Prostate gland (tissue), 2 donors: ENCODE measurements around the gene HSPG2. TPM values are rescaled to one million over a fixed set of nuclear protein-coding genes. Genes with fewer than 3 reads are reported as not detected.

Experiments
- DNase-seq: peaks from one replicate; pipeline ENCODE4 v3.0.0-alpha.2; 2019; ENCODE audit warnings: low spot score
- H3K27ac ChIP-seq, 2 donors: fragments of 200-600 bp; sonication (generic); 2 replicates each; pipeline ENCODE4 v1.5.1; 2017 to 2019
- H3K27me3 ChIP-seq: fragments of 200-600 bp; sonication (generic); replicated peaks from 2 replicates; pipeline ENCODE4 v1.5.1; 2019; ENCODE audit not compliant: insufficient read depth
- H3K36me3 ChIP-seq, 2 donors: fragments of 200-600 bp; sonication (generic); 1 replicate in 1 of 2; 2 replicates in 1 of 2; pipeline versions ENCODE4 v1.5.1 to v1.8.1; 2017 to 2019
- H3K4me1 ChIP-seq: fragments of 200-600 bp; sonication (generic); replicated peaks from 2 replicates; pipeline ENCODE4 v1.5.1; 2019
- H3K4me3 ChIP-seq, 2 donors: fragments of 200-600 bp; sonication (generic); 2 replicates each; pipeline ENCODE4 v1.5.1; 2017 to 2019
- H3K9me3 ChIP-seq: fragments of 200-600 bp; sonication (generic); 2 replicates; pipeline ENCODE4 v1.5.1; 2017
- CTCF ChIP-seq, 4 experiments: fragments of 200-600 bp in 2 of 4; fragments of 450-650 bp in 2 of 4; sonication (generic) in 2 of 4; IDR thresholded peaks; 1 replicate in 3 of 4; 2 replicates in 1 of 4; pipeline ENCODE4 v1.5.1; 2016 to 2019; ENCODE audit warnings: antibody characterized with exemption in 4 of 4, mild to moderate bottlenecking in 2 of 4, moderate library complexity in 2 of 4
- POLR2A ChIP-seq: fragments of 450-650 bp; IDR thresholded peaks from one replicate; pipeline ENCODE4 v1.6.1; 2016; ENCODE audit warnings: antibody characterized with exemption, mild to moderate bottlenecking
- POLR2AphosphoS5 ChIP-seq: sonication (generic); formaldehyde crosslinking; IDR thresholded peaks from one replicate; pipeline ENCODE4 v1.6.1; 2017; ENCODE audit warnings: antibody characterized with exemption
- WGBS: methylation state at CpG from one replicate; pipeline ENCODE4 v1.1.5; 2018; 5-methylcytosine and 5-hydroxymethylcytosine counted together
- intact Hi-C: fragments of 100-400 bp; cut with DNase I; formaldehyde crosslinking; loops from one replicate; pipeline ENCODE4 v1.14.2; 2022
- total RNA-seq, 2 donors: library from RNA; depleted of rRNA; stranded (reverse); fragments of >200 nt; gene quantifications; one replicate each; pipeline ENCODE4 v1.1.0, GENCODE V29; 2016

Gene HSPG2
- total RNA-seq, 2 donors from 2014 or later = 135 to 257 TPM

- H3K27me3 ChIP-seq = no peaks in the 10 kb centered on the region
- intact Hi-C loops = no loop called here
- H3K4me3 ChIP-seq = peak overlapping the region; percentile 60 to 67
- peak overlapping the region; percentile 79 to 82 for H3K27ac ChIP-seq
- TF ChIP-seq POLR2A = no peak
- TF ChIP-seq POLR2AphosphoS5 = no peak
- TF ChIP-seq CTCF (IDR thresholded peaks at IDR 0.05) = no peak
- H3K36me3 ChIP-seq = no peaks in the 10 kb centered on the region
- H3K9me3 ChIP-seq = no peaks in the 10 kb centered on the region
- peaks cover 6% of the 10 kb centered on the region for H3K4me1 ChIP-seq
- DNase-seq = no peak
- 4% methylated on average over 24 of the region's 34 CpGs for WGBS
These were observed 611 bp downstream of the HSPG2 start for GRCh38 chr1:21936366-21937031.

GRCh38 chr1:21935891-21936365 lies 1.2 kb downstream of the HSPG2 start:
- no peak for DNase-seq

GRCh38 chr1:21935393-21935804 lies 1.7 kb downstream of the HSPG2 start:
- H3K27me3 ChIP-seq = no peaks in the 10 kb centered on the region
- 27% methylated on average over 10 of the region's 10 CpGs for WGBS
- no peak for TF ChIP-seq POLR2A
- TF ChIP-seq CTCF (IDR thresholded peaks at IDR 0.05) = no peak
- TF ChIP-seq POLR2AphosphoS5 = no peak
- H3K4me1 ChIP-seq = peaks cover 6% of the 10 kb centered on the region
- peak overlapping the region; percentile 79 to 82 for H3K27ac ChIP-seq
- intact Hi-C loops = no loop called here
- DNase-seq = no peak
- no peaks in the 10 kb centered on the region for H3K9me3 ChIP-seq
- peak overlapping the region; percentile 60 to 67 for H3K4me3 ChIP-seq
- H3K36me3 ChIP-seq = no peaks in the 10 kb centered on the region

More at GRCh38 chr1:21935891-21936365, 1.2 kb downstream of the HSPG2 start:
- intact Hi-C loops = no loop called here
- H3K4me3 ChIP-seq = peak overlapping the region; percentile 60 to 67
- TF ChIP-seq POLR2A = peak; percentile 23
- TF ChIP-seq POLR2AphosphoS5 = no peak
- WGBS = 20% methylated on average over 8 of the region's 8 CpGs
- peak overlapping the region; percentile 79 to 82 for H3K27ac ChIP-seq
- H3K9me3 ChIP-seq = no peaks in the 10 kb centered on the region
- no peaks in the 10 kb centered on the region for H3K27me3 ChIP-seq
- H3K36me3 ChIP-seq = no peaks in the 10 kb centered on the region
- peaks cover 6% of the 10 kb centered on the region for H3K4me1 ChIP-seq

GRCh38 chr1:21933397-21934248 lies 3.5 kb downstream of the HSPG2 start:
- Histone ChIP-seq H3K4me3 (peak overlapping the region in 1 of 2 donors; percentile 21), H3K27me3 (no peaks in the 10 kb centered on the region), H3K9me3 (no peaks in the 10 kb centered on the region), H3K4me1 (peaks cover 6% of the 10 kb centered on the region), H3K36me3 (no peaks in the 10 kb centered on the region), H3K27ac (peak overlapping the region; percentile 79 to 82)
- WGBS = 21% methylated on average over 19 of the region's 19 CpGs
- DNase-seq = peak; percentile 87
- intact Hi-C loops = no loop called here
- TF ChIP-seq CTCF (IDR thresholded peaks at IDR 0.05) = peak in 1 of 4 experiments; percentile 5
- peak; percentile 40 for TF ChIP-seq POLR2A
- TF ChIP-seq POLR2AphosphoS5 = peak; percentile 90

DNA sequence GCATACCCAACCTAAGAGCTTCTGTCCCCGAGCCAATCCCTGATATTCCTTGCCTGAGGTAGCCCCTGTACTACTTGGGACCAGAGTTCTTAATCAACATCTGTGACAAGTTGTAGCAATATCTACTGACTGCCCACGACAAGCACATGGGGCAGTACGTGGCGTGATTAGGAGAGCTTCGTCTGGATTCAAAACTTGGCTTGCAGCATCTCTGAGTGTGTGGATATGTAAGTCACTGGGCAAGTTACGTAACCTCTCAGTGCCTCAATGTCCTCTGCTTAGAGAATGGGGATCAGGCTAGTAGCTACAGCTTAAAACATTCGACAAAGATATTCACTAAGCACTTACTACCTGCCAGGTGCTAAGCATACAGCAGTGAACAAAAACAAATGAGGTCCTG lies 5.0 kb downstream of the HSPG2 start:
- no peak for DNase-seq
- no peak overlapping the region for H3K4me3 ChIP-seq

More for the DNA sequence above, 5.0 kb downstream of the HSPG2 start:
- H3K4me1 ChIP-seq = peaks cover 6% of the 10 kb centered on the region
- peak overlapping the region; percentile 79 to 82 for H3K27ac ChIP-seq
- intact Hi-C loops = no loop called here
- no peaks in the 10 kb centered on the region for H3K27me3 ChIP-seq
- no peak for TF ChIP-seq CTCF (IDR thresholded peaks at IDR 0.05)
- TF ChIP-seq POLR2AphosphoS5 = peak; percentile 17
- no peak for TF ChIP-seq POLR2A
- WGBS = 68% methylated on average over 7 of the region's 7 CpGs
- H3K9me3 ChIP-seq = no peaks in the 10 kb centered on the region
- no peaks in the 10 kb centered on the region for H3K36me3 ChIP-seq
